Erythroblast (primary cell): ENCODE data around the gene DHH.

Experiments
- GATA1 ChIP-seq: IDR thresholded peaks from 2 replicates; pipeline ENCODE4 v1.6.1; 2011; ENCODE audit warnings: low read depth, mild to moderate bottlenecking, control low read depth, low read length, moderate library complexity
- POLR2A ChIP-seq: IDR thresholded peaks from 2 replicates; pipeline ENCODE4 v1.6.1; 2011; ENCODE audit warnings: mild to moderate bottlenecking, low read length

DNA sequence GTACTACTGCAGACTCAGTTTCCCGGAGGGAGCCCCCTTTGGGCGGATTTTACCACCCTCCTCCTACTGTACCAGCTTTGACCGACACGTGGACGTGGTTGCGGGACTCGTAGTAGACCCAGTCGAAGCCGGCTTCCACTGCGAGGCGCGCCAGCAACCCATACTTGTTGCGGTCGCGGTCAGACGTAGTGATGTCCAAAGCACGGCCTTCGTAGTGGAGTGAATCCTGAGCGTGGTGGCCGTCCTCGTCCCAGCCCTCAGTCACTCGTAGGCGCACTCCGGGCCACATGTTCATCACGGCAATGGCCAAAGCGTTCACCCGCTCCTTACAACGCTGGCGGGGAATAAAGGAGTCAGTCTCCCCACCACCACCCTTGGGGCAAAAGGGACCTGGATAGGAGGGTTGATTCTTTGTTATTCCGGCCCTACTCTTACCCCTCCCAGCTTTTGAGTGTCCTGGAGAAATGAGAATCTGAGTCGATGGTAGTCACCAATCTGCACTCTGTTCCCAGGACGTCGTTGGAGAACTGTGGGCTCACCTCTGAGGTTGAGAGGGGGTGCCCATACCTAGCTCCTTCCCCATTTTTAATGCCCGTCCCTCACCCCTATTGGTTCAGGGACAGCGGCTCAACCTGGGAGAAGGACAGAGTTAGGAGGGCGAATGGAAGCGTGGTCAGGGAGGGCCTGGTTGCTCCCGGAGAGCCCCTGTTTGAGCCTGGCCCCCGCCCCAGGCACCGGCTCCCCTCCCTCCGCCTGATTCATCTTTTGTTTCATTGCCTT lies 3.4 kb downstream of the DHH start:
- TF ChIP-seq POLR2A (no peak), GATA1 (no peak)
